A673 (cell line): ENCODE measurements around the gene TSTD1. TPM values are rescaled to one million over a fixed set of nuclear protein-coding genes. Genes with fewer than 3 reads are reported as not detected.

Experiments
- BruUV-seq: library from RNA; stranded (reverse); fragments of 400-500 nt; replicated peaks from 2 replicates; lab custom pipeline; 2021; lab: Mats Ljungman, UMichigan
- CTCF ChIA-PET: fragments of 300-600 bp; sonication (Branson Sonifier 250); formaldehyde crosslinking; loops from one replicate; lab custom pipeline; 2022; ENCODE audit warnings: antibody characterized with exemption; lab: Charles Lee
- POLR2A ChIA-PET: fragments of 300-600 bp; sonication (Branson Sonifier 250); formaldehyde crosslinking; loops from one replicate; lab custom pipeline; 2022; ENCODE audit warnings: antibody characterized with exemption; ENCODE audit not compliant: low non-redundant PET; lab: Charles Lee
- DNase-seq: peaks from one replicate; pipeline ENCODE4 v3.0.0-alpha.2; 2015; ENCODE audit warnings: low spot score
- H3K27ac ChIP-seq: fragments of 200-600 bp; sonication (generic); 2 replicates; pipeline ENCODE4 v1.5.1; 2016; ENCODE audit warnings: mixed run types, low read depth, mild to moderate bottlenecking, mixed read lengths, antibody characterized with exemption, low read length; ENCODE audit not compliant: poor library complexity, severe bottlenecking
- H3K27me3 ChIP-seq: fragments of 200-600 bp; sonication (generic); replicated peaks from 2 replicates; pipeline ENCODE4 v1.6.1; 2017; ENCODE audit warnings: mixed run types, low read depth, mild to moderate bottlenecking, mixed read lengths, antibody characterized with exemption, low read length; ENCODE audit not compliant: insufficient read depth, poor library complexity
- H3K36me3 ChIP-seq: fragments of 200-600 bp; sonication (generic); 2 replicates; pipeline ENCODE4 v1.6.1; 2016; ENCODE audit warnings: mixed run types, mild to moderate bottlenecking, mixed read lengths, antibody characterized with exemption, low read length; ENCODE audit not compliant: insufficient read depth, poor library complexity, severe bottlenecking
- H3K4me1 ChIP-seq: fragments of 200-600 bp; sonication (generic); 2 replicates; pipeline ENCODE4 v1.6.1; 2017; ENCODE audit warnings: mixed run types, mild to moderate bottlenecking, mixed read lengths, antibody characterized with exemption, low read length; ENCODE audit not compliant: insufficient read depth, poor library complexity, severe bottlenecking
- H3K4me3 ChIP-seq: fragments of 200-600 bp; sonication (generic); 2 replicates; pipeline ENCODE4 v1.5.1; 2016; ENCODE audit warnings: low read depth, mixed run types, mild to moderate bottlenecking, mixed read lengths, low read length; ENCODE audit not compliant: poor library complexity, severe bottlenecking
- H3K9me3 ChIP-seq: fragments of 200-600 bp; sonication (generic); 2 replicates; pipeline ENCODE4 v1.6.1; 2016; ENCODE audit warnings: mixed run types, low read depth, mild to moderate bottlenecking, mixed read lengths, antibody characterized with exemption, low read length; ENCODE audit not compliant: poor library complexity, severe bottlenecking
- EZH2 ChIP-seq: fragments of 200-600 bp; sonication (generic); IDR thresholded peaks from 2 replicates; pipeline ENCODE4 v1.6.1; 2017; ENCODE audit warnings: borderline replicate concordance, low read depth, mild to moderate bottlenecking, mixed read lengths, antibody characterized with exemption, low read length; ENCODE audit not compliant: poor library complexity, severe bottlenecking
- intact Hi-C: fragments of 100-400 bp; cut with micrococcal nuclease; formaldehyde crosslinking; loops from one replicate; pipeline ENCODE4 v1.10.0; 2022; ENCODE audit not compliant: unreplicated experiment
- total RNA-seq: library from RNA; stranded (reverse); gene quantifications from 2 replicates; pipeline ENCODE4 v1.2.3, GENCODE V29; 2021
- TF ChIP-seq, protein P1 (sequence below): fragments of 300-800, 200-600 bp; sonication (generic); conservative IDR thresholded peaks from 2 replicates; pipeline ENCODE4 v1.5.1; 2017; ENCODE audit warnings: low read depth, mild to moderate bottlenecking, antibody characterized with exemption, low read length, moderate library complexity, mixed read lengths

The TSTD1 gene
- total RNA-seq, 1 experiment from 2014 or later: 1.3 TPM

DNA sequence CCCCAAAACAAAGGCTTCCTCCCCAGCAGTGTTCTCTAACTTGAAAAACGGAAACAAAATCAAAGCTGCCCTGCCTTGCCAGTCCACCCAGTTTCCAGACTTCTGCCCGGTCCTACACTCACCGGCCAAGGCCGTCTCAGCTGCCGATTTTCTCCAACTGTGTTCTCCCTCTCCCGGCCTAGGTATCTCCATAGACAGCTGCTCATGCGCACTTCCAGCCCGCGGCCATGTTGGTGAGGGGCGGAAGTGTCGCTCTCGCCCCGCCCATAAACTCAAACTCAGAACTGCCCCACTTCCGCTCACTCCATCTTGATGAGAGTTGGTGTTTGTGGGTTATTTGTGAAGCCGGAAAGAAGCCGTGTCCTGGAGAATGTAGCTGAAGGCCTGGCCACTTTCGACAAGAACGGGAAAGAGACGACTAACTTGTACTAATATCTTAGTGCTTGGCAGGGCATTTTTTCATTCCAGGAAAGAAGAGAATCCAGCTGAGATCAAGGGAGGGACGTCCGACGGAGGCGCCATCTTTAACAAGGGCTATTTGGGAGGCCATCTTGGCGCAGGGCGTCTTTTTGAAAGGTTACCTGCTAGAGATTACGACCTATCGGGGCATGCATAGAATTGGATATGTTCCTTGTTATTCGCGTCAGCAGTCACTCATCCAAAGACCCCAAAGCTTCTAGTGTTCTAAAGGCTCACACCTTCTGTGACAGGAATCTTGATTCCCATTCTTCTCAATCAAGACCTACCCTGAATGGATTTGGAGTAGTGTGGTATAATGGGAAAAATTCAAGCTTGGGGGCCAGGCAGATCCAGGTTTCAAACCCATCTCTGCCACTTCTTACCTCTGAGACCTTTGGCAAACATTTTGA, 7.2 kb upstream of the TSTD1 start, which contains the start of gene USF1:
USF1 (minus strand) TSS at position 242 of the 869 bp plus-strand sequence. CDS start 2,702 bp downstream, outside the sequence.
- H3K9me3 ChIP-seq: no peaks in the 10 kb centered on the region
- no peaks in the 10 kb centered on the region for H3K27me3 ChIP-seq
- peak within 1 kb of the TSS; percentile 85 for H3K27ac ChIP-seq
- CTCF ChIA-PET: interaction anchor here (0.9 to 1.3 kb wide), 2 partner anchors 52 to 92 kb away, joined by 3 to 4 read pairs; partner anchors contain the start of gene KLHDC9
- TSS peak; percentile 92 for BruUV-seq
- POLR2A ChIA-PET: interaction anchor here (0.7 to 1.0 kb wide), 3 partner anchors 39 to 105 kb away, joined by 4 to 6 read pairs (median 4); no protein-coding TSS in a partner anchor
- peaks cover 22% of the 10 kb centered on the region for H3K36me3 ChIP-seq
- intact Hi-C loops: loop anchor here (2.0 to 5.0 kb wide), 2 partner anchors 46 to 87 kb away; partner anchors contain the start of gene DEDD
- no peaks in the 10 kb centered on the region for H3K4me1 ChIP-seq
- peak within 1 kb of the TSS; percentile 70 for H3K4me3 ChIP-seq
- peak; percentile 98 for DNase-seq
- TF ChIP-seq, protein P1, sequence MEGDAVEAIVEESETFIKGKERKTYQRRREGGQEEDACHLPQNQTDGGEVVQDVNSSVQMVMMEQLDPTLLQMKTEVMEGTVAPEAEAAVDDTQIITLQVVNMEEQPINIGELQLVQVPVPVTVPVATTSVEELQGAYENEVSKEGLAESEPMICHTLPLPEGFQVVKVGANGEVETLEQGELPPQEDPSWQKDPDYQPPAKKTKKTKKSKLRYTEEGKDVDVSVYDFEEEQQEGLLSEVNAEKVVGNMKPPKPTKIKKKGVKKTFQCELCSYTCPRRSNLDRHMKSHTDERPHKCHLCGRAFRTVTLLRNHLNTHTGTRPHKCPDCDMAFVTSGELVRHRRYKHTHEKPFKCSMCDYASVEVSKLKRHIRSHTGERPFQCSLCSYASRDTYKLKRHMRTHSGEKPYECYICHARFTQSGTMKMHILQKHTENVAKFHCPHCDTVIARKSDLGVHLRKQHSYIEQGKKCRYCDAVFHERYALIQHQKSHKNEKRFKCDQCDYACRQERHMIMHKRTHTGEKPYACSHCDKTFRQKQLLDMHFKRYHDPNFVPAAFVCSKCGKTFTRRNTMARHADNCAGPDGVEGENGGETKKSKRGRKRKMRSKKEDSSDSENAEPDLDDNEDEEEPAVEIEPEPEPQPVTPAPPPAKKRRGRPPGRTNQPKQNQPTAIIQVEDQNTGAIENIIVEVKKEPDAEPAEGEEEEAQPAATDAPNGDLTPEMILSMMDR: no peak
- TF ChIP-seq EZH2: no peak

DNA sequence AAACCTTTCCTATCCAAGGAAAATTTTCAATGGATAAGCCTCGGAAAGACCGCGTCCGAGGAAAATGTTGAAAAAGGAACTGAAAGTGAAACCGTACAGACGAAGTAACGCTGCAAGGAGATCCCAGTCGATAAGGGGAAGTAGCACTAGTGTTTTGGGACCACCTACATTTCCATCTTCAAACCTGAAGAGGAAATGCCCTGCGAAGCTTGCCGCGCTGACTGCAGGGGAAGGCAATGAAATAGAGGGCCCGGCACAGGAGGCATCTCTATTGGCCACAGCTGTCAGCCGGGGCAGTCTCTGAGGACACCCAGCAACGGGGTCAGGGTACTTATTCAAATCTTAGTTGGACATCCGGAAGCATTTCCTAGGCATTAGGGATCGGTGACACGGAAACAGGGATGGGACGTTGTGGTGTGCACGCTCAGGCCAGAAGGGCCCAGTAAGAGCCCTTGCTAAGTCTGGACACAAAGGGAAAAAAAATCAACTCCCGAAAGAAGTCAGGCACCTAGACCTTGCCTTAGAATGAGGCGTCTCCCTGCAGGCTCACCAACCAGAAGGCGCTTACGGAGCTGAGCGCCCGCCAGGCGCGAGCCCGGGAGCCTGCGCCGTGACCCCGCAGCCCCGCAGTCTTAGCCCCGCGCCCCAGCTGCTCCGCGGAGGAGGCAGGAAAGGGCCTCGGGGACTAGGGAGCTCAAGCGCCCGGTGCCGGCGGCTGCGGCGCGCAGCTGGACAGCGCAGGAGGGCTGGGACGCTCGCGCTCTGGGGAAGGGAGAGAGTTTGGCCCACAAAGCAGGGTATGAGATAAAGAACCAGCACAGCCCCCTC, 6.4 kb upstream of the TSTD1 start:
- no peaks in the 10 kb centered on the region for H3K9me3 ChIP-seq
- H3K36me3 ChIP-seq: peaks cover 30% of the 10 kb centered on the region
- no peak for TF ChIP-seq EZH2
- TF ChIP-seq, protein P1: no peak
- H3K27me3 ChIP-seq: no peaks in the 10 kb centered on the region
- CTCF ChIA-PET: interaction anchor here (0.9 to 1.3 kb wide), 2 partner anchors 53 to 92 kb away, joined by 3 to 4 read pairs; partner anchors contain the start of gene KLHDC9
- POLR2A ChIA-PET: interaction anchor here (0.9 to 1.0 kb wide), 2 partner anchors 40 to 53 kb away, joined by 4 to 6 read pairs; no protein-coding TSS in a partner anchor
- intact Hi-C loops: loop anchor here (2.0 to 5.0 kb wide), 2 partner anchors 47 to 88 kb away; partner anchors contain the start of gene DEDD
- BruUV-seq: TSS peak; percentile 85
- no peaks in the 10 kb centered on the region for H3K4me1 ChIP-seq
- DNase-seq: peak; percentile 54
- peak overlapping the region; percentile 85 for H3K27ac ChIP-seq
- H3K4me3 ChIP-seq: peak overlapping the region; percentile 70

DNA sequence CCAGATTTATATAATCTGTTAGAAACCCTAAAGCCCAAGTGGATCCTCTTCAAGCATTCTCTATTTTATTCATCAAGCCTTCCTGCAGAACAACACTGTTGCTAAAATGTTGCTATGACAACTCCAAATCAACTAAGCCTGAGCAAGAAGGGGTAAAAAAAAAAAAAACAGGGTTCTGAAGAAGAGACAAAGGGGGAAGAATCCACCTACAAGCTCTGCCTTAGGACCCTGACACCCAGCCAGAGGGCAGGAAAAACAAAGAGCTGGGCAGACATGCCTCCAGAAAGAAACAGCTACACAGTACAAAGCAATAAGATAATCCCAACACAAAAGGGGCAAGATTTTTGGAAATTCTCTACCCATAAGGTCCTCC, 5.8 kb upstream of the TSTD1 start:
- POLR2A ChIA-PET: no interaction called here
- BruUV-seq: no TSS peak
- H3K4me1 ChIP-seq: no peaks in the 10 kb centered on the region
- intact Hi-C loops: loop anchor here (2.0 kb wide), 1 partner anchor 88 kb away; the partner anchor contains the start of gene DEDD
- CTCF ChIA-PET: no interaction called here
- H3K27me3 ChIP-seq: no peaks in the 10 kb centered on the region
- H3K9me3 ChIP-seq: no peaks in the 10 kb centered on the region
- TF ChIP-seq, protein P1: no peak
- TF ChIP-seq EZH2: no peak
- H3K27ac ChIP-seq: peak overlapping the region; percentile 85
- H3K36me3 ChIP-seq: peaks cover 36% of the 10 kb centered on the region
- DNase-seq: no peak
- peak overlapping the region; percentile 70 for H3K4me3 ChIP-seq
